Transverse colon (tissue), 3 donors: ENCODE measurements around the gene DRD2.

Source experiments
- CTCF ChIP-seq, 5 experiments: fragments of 200-600 bp in 3 of 5; fragments of 450-650 bp in 2 of 5; sonication (generic) in 3 of 5; IDR thresholded peaks; 1 replicate in 2 of 5; 2 replicates in 3 of 5; pipeline ENCODE4 v1.5.1; 2016 to 2017; ENCODE audit warnings: antibody characterized with exemption in 5 of 5, inconsistent platforms in 3 of 5, mild to moderate bottlenecking in 2 of 5, moderate library complexity in 1 of 5
- EP300 ChIP-seq: sonication (generic); formaldehyde crosslinking; IDR thresholded peaks from one replicate; pipeline ENCODE4 v1.6.1; 2017; ENCODE audit warnings: antibody characterized with exemption, low read depth
- POLR2A ChIP-seq: fragments of 450-650 bp; IDR thresholded peaks from one replicate; pipeline ENCODE4 v1.6.1; 2016; ENCODE audit warnings: antibody characterized with exemption, mild to moderate bottlenecking, moderate library complexity

DNA sequence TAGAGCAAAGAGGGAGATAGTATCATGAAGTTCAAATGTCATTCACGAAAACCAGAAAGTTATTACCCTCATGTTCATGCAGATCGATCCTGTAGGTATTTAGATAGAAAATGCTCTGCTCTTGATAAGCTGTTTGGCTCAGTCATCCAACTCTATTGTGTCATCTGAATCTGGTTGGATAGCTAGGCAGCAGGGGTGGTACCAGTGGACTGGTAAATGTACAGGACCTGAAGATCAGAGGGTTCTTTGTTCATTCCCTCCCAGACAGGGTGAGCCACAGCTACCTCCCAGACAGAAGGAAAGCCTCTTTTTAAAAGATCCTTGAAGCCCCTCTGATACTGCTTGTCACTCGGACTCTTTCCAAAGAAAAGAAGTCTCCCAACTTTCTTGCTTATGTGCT lies 29.8 kb upstream of the DRD2 start:
- no peak for TF ChIP-seq CTCF (IDR thresholded peaks at IDR 0.05)
- no peak for TF ChIP-seq POLR2A
- TF ChIP-seq EP300: no peak
